ENCODE measurements around the gene GABPB2. TPM values are rescaled to one million over a fixed set of nuclear protein-coding genes. Genes with fewer than 3 reads are reported as not detected.
"Not testable (repeated sequence)": the region's sequence is repeated elsewhere in the genome, so short reads cannot be mapped to it uniquely, and the experiment has no call there.

Gene GABPB2
- total RNA-seq, 2 donors from 2014 or later, result 4.3 to 9.1 TPM

DNA sequence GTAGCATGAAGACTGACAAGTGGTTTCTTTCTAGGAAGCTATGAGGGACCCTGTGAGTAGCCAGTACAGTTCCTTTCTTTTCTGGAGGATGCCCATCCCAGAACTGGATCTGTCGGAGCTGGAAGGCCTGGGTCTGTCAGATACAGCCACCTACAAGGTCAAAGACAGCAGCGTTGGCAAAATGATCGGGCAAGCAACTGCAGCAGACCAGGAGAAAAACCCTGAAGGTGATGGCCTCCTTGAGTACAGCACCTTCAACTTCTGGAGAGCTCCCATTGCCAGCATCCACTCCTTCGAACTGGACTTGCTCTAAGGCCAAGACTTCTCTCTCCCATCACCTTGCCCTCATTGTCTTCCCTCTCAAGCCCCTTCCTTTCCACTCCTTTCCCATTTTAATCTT, 3.4 kb upstream of the GABPB2 start:
- WGBS, 2 donors, result 63 to 68% methylated on average over 4 of the region's 4 CpGs
- DNase-seq, result no peak
- Histone ChIP-seq H3K27ac (no peak overlapping the region), H3K4me3 (no peak overlapping the region), H3K4me1 (peaks cover 15% of the 10 kb centered on the region), H3K36me3 (replicated peaks in 1 of 2; ENCODE audit: insufficient read depth in 1 of 2, low read depth in 2 of 2) (no peaks in the 10 kb centered on the region), H3K9me3 (no peaks in the 10 kb centered on the region), H3K27me3 (no peaks in the 10 kb centered on the region)
- TF ChIP-seq POLR2A (IDR thresholded peaks at IDR 0.05), result no peak
- TF ChIP-seq, protein P1, sequence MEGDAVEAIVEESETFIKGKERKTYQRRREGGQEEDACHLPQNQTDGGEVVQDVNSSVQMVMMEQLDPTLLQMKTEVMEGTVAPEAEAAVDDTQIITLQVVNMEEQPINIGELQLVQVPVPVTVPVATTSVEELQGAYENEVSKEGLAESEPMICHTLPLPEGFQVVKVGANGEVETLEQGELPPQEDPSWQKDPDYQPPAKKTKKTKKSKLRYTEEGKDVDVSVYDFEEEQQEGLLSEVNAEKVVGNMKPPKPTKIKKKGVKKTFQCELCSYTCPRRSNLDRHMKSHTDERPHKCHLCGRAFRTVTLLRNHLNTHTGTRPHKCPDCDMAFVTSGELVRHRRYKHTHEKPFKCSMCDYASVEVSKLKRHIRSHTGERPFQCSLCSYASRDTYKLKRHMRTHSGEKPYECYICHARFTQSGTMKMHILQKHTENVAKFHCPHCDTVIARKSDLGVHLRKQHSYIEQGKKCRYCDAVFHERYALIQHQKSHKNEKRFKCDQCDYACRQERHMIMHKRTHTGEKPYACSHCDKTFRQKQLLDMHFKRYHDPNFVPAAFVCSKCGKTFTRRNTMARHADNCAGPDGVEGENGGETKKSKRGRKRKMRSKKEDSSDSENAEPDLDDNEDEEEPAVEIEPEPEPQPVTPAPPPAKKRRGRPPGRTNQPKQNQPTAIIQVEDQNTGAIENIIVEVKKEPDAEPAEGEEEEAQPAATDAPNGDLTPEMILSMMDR (IDR thresholded peaks at IDR 0.05), result no peak
- intact Hi-C loops (cut with DNase I), result no loop called here
- ATAC-seq, result no peak

DNA sequence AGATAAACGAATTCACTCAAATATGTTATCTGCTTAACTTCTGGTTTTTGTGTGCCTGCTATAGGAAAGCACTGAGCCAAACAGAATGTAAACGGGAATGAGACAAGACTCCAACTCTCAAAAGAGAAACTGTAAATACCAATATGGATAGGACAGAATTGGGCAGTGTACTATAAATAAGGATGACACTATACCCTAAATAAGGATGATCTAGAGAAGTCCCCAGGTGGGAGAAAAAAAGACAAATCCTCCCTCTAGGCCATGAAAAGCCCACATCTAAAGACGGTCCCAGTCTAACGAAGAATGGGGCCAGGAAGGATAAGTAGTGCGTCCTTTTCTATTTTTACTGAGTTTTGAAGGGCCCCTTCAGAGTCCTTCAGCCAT, 1.5 kb upstream of the GABPB2 start:
- intact Hi-C loops (cut with DNase I), result no loop called here
- TF ChIP-seq, protein P1 (IDR thresholded peaks at IDR 0.05), result no peak
- TF ChIP-seq POLR2A (IDR thresholded peaks at IDR 0.05), result no peak
- ATAC-seq, result no peak
- Histone ChIP-seq H3K9me3 (no peaks in the 10 kb centered on the region), H3K4me1 (peaks cover 15% of the 10 kb centered on the region), H3K36me3 (replicated peaks in 1 of 2; ENCODE audit: insufficient read depth in 1 of 2, low read depth in 2 of 2) (no peaks in the 10 kb centered on the region), H3K4me3 (no peak overlapping the region), H3K27me3 (no peaks in the 10 kb centered on the region), H3K27ac (peak overlapping the region in 1 of 4 donors; percentile 96)
- WGBS, 2 donors, result 79 to 83% methylated on average over 5 of the region's 5 CpGs
- no peak for DNase-seq

DNA sequence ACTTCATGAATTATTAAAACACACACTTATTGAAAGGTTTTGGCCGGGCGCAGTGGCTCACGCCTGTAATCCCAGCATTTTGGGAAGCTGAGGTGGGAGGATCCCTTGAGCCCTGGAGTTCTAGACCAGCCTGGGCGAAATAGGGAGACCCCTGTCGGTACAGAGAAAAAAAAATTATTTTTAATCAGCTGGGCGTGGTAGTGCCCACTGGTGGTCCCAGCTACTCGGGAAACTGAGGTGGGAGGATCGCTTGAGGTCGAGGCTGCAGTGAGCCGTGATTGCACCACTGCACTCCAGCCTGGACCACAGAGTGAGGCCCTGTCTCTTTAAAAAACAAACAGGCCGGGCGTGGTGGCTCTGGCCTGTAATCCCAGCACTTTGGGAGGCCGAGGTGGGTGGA, 1.7 kb downstream of the GABPB2 start:
- TF ChIP-seq, protein P1 (IDR thresholded peaks at IDR 0.05), result no peak
- no peak for TF ChIP-seq POLR2A (IDR thresholded peaks at IDR 0.05)
- 84 to 88% methylated on average over 13 of the region's 13 CpGs for WGBS, 2 donors
- no peaks in the 10 kb centered on the region for H3K36me3 ChIP-seq (replicated peaks in 1 of 2; ENCODE audit: insufficient read depth in 1 of 2, low read depth in 2 of 2)
- H3K27ac ChIP-seq, result peak overlapping the region in 1 of 4 donors; percentile 96
- no peak for DNase-seq
- H3K4me3 ChIP-seq, result no peak overlapping the region
- intact Hi-C loops (cut with DNase I), result no loop called here
- ATAC-seq, result no peak
- no peaks in the 10 kb centered on the region for H3K9me3 ChIP-seq
- H3K4me1 ChIP-seq, result peaks cover 15% of the 10 kb centered on the region
- no peaks in the 10 kb centered on the region for H3K27me3 ChIP-seq

DNA sequence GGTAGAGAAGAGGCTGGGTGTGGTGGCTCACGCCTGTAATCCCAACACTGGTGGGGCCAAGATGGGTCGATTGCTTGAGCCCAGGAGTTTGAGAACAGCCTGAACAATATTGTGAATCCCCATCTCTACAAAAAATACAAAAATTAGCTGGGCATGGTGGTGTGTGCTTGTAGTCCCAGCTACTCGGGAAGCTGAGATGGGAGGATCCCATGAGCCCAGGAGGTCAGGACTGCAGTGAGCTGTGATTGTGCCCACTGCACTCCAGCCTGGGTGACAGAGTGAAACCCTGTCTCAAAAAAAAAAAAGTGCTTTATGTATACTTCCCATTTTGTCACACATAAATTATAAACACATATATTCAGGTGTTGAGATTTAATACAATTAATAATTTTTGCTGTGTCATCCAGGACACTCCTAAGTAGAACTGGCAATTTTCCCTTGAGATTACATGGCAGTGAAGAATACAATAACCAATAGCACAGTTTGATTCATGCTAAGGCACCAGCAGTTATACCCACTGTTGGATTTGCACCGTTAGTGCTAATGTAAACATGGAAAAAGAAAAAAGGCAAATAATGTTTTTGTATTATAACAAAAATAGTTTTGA, 15.5 kb downstream of the GABPB2 start:
- 61 to 75% methylated on average over 4 of the region's 4 CpGs for WGBS, 2 donors
- no peaks in the 10 kb centered on the region for H3K9me3 ChIP-seq
- H3K27ac ChIP-seq, result no peak overlapping the region
- H3K4me3 ChIP-seq, result no peak overlapping the region
- no peaks in the 10 kb centered on the region for H3K36me3 ChIP-seq (replicated peaks in 1 of 2; ENCODE audit: insufficient read depth in 1 of 2, low read depth in 2 of 2)
- DNase-seq (no peak), ATAC-seq (no peak)
- TF ChIP-seq POLR2A (IDR thresholded peaks at IDR 0.05), result no peak
- TF ChIP-seq, protein P1 (IDR thresholded peaks at IDR 0.05), result no peak
- H3K4me1 ChIP-seq, result no peaks in the 10 kb centered on the region
- H3K27me3 ChIP-seq, result no peaks in the 10 kb centered on the region
- intact Hi-C loops (cut with DNase I), result no loop called here

DNA sequence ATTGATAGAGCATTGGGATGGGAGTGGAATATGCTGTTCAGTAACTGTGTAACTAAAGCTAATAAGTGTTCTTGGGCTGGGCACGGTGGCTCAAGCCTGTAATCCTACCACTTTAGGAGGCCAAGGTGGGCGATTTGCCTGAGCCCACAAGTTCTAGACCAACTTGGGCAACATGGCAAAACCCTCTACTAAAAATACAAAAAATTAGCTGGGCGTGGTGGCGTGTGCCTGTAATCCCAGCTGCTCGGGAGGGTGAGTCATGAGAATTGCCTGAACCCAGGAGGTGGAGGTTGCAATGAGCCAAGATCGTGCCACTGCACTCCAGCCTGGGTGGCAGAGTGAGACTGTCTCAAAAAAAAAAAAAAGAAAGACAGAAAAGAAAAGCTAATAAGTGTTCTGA, 26.9 kb downstream of the GABPB2 start:
- H3K27ac ChIP-seq; H3K4me1 ChIP-seq; H3K9me3 ChIP-seq; ATAC-seq; H3K36me3 ChIP-seq (replicated peaks in 1 of 2; ENCODE audit: insufficient read depth in 1 of 2, low read depth in 2 of 2); H3K4me3 ChIP-seq; H3K27me3 ChIP-seq; DNase-seq: not testable (repeated sequence)
- WGBS, 2 donors, result 79 to 87% methylated on average over 6 of the region's 6 CpGs
- intact Hi-C loops (cut with DNase I), result loop anchor here (10.0 kb wide), 1 partner anchor 57 kb away; the partner anchor contains the start of gene TNFAIP8L2

Measured in body of pancreas (tissue), 4 donors.